Activated naive CD4-positive, alpha-beta T cell treated with anti-CD3 and anti-CD28 coated beads for 36 hours (primary cell): ENCODE data around the gene HSF2BP. TPM values are rescaled to one million over a fixed set of nuclear protein-coding genes. Genes with fewer than 3 reads are reported as not detected.
A peak's percentile ranks its signal among the peaks of the same experiment; 100 is the strongest.
"Not testable (repeated sequence)": the region's sequence is repeated elsewhere in the genome, so short reads cannot be mapped to it uniquely, and the experiment has no call there.

Source experiments
- CTCF ChIA-PET: fragments of 350-600 bp; sonication (Branson Sonifier 250); formaldehyde crosslinking; loops from one replicate; lab custom pipeline; 2021; ENCODE audit warnings: antibody characterized with exemption; lab: Charles Lee
- DNase-seq: peaks from one replicate; pipeline ENCODE4 v3.0.0-alpha.2; 2020
- H3K27ac Mint-ChIP-seq: one replicate; pipeline ENCODE4 v1.8.0; 2021; ENCODE audit warnings: mild to moderate bottlenecking, mixed read lengths
- H3K27me3 Mint-ChIP-seq: one replicate; pipeline ENCODE4 v1.8.0; 2021; ENCODE audit warnings: low read depth, mixed read lengths
- H3K36me3 Mint-ChIP-seq: one replicate; pipeline ENCODE4 v1.8.0; 2021; ENCODE audit warnings: low read depth, mixed read lengths
- H3K4me1 Mint-ChIP-seq: one replicate; pipeline ENCODE4 v1.8.0; 2021; ENCODE audit warnings: low read depth, mixed read lengths
- H3K4me3 Mint-ChIP-seq: one replicate; pipeline ENCODE4 v1.8.0; 2021; ENCODE audit warnings: mild to moderate bottlenecking, moderate library complexity, mixed read lengths
- H3K9me3 Mint-ChIP-seq: one replicate; pipeline ENCODE4 v1.8.0; 2021; ENCODE audit warnings: mixed read lengths
- intact Hi-C: fragments of 100-400 bp; cut with micrococcal nuclease; formaldehyde crosslinking; loops from one replicate; pipeline ENCODE4 v1.15.1; 2023
- total RNA-seq, 2 experiments: library from RNA; stranded (reverse); gene quantifications; one replicate each; pipeline ENCODE4 v1.2.3, GENCODE V29; 2021

Gene HSF2BP
- total RNA-seq, 2 experiments from 2014 or later: 1.3 to 2.1 TPM

DNA sequence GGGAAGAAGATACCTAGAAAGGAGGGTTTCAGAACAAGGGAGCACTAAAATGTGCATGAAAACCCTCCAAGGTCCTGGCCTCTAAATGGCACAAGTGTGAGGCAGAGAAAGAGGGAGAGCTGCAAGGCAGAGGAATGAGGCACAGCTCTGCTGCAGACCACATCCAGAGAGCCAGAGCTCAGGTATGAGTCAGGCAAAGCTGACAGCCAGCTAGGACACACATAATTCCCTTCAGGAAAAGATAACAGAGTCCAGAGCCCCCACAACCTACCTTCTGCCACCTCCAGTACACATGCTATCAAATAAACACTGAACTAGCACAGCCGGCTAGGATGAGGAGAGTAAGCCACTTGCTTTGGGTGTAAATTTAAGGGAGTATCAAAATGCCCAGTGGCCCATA lies 62.2 kb downstream of the HSF2BP start:
- DNase-seq: no peak
- Mint-ChIP-seq H3K4me1 (peaks cover 4% of the 10 kb centered on the region), H3K27ac (no peak overlapping the region), H3K4me3 (no peak overlapping the region), H3K36me3 (no peaks in the 10 kb centered on the region), H3K27me3 (no peaks in the 10 kb centered on the region), H3K9me3 (no peaks in the 10 kb centered on the region)
- CTCF ChIA-PET: interaction anchor here (0.6 to 0.9 kb wide), 2 partner anchors 17 to 866 kb away, joined by 3 to 4 read pairs; no protein-coding TSS in a partner anchor
- intact Hi-C loops: no loop called here

- CTCF ChIA-PET: interaction anchor here (0.9 kb wide), 1 partner anchor 17 kb away, joined by 4 read pairs; no protein-coding TSS in a partner anchor
- peaks cover 1% of the 10 kb centered on the region for H3K4me1 Mint-ChIP-seq
- no peaks in the 10 kb centered on the region for H3K27me3 Mint-ChIP-seq
- no peak overlapping the region for H3K4me3 Mint-ChIP-seq
- H3K27ac Mint-ChIP-seq: no peak overlapping the region
- H3K36me3 Mint-ChIP-seq: no peaks in the 10 kb centered on the region
- H3K9me3 Mint-ChIP-seq: no peaks in the 10 kb centered on the region
- DNase-seq: no peak
- intact Hi-C loops: no loop called here
Observed at GRCh38 chr21:43596616-43597015, 62.7 kb downstream of the HSF2BP start.

GRCh38 chr21:43595769-43596168 lies 63.5 kb downstream of the HSF2BP start:
- not testable (repeated sequence) for H3K9me3 Mint-ChIP-seq, H3K27ac Mint-ChIP-seq
- CTCF ChIA-PET: interaction anchor here (0.7 kb wide), 1 partner anchor 11 kb away, joined by 4 read pairs; no protein-coding TSS in a partner anchor

DNA sequence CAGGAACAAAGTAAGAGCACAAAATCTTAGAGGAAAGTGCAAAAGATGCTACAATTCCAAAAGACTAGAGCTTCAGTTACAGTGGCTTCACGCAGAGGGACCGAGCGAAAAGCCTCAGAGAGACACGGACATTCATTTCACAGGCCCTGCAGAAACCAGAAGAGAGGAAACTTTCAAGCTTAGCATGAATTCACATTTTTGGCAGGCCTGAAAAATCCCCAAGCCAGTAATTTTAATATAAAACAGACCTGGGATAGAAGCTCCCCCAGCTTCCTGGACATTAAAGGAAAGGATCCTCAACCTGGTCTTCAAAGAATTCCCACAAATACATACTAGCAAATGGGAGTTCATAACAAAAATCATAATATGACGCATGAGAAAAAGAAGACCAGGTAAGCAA lies 66.2 kb downstream of the HSF2BP start:
- H3K36me3 Mint-ChIP-seq: no peaks in the 10 kb centered on the region
- H3K27me3 Mint-ChIP-seq: no peaks in the 10 kb centered on the region
- CTCF ChIA-PET: no interaction called here
- no peak overlapping the region for H3K27ac Mint-ChIP-seq
- H3K4me3 Mint-ChIP-seq: no peak overlapping the region
- H3K9me3 Mint-ChIP-seq: no peaks in the 10 kb centered on the region
- intact Hi-C loops: no loop called here
- H3K4me1 Mint-ChIP-seq: no peaks in the 10 kb centered on the region
- DNase-seq: no peak

More at GRCh38 chr21:43595769-43596168, 63.5 kb downstream of the HSF2BP start:
- H3K4me1 Mint-ChIP-seq, H3K36me3 Mint-ChIP-seq, intact Hi-C loops, H3K4me3 Mint-ChIP-seq, H3K27me3 Mint-ChIP-seq, DNase-seq: not testable (repeated sequence)

DNA sequence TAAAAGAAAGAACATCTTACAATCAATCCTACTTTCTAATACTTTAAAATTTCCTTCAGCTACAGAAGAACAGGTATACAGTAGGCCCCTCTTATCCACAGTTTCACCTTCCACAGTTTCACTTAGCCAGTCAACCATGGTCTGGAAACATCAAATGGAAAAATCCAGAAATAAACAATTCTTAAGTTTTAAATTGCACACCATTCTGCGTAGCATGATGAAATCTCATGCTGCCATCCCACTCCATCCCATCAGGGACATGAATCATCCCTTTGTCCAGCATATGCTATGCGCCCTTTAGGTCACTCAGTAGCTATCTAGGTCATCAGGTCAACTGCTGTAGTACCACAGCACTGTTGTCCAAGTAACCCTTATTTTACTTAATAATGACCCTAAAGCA lies 67.7 kb downstream of the HSF2BP start:
- no peak overlapping the region for H3K27ac Mint-ChIP-seq
- H3K27me3 Mint-ChIP-seq: no peaks in the 10 kb centered on the region
- no peak overlapping the region for H3K4me3 Mint-ChIP-seq
- DNase-seq: no peak
- no peaks in the 10 kb centered on the region for H3K4me1 Mint-ChIP-seq
- H3K9me3 Mint-ChIP-seq: no peaks in the 10 kb centered on the region
- intact Hi-C loops: no loop called here
- CTCF ChIA-PET: interaction anchor here (1.1 kb wide), 1 partner anchor 54 kb away, joined by 4 read pairs; no protein-coding TSS in a partner anchor
- H3K36me3 Mint-ChIP-seq: no peaks in the 10 kb centered on the region

GRCh38 chr21:43590194-43590593 lies 69.1 kb downstream of the HSF2BP start:
- Mint-ChIP-seq H3K36me3 (no peaks in the 10 kb centered on the region), H3K4me1 (peaks cover 6% of the 10 kb centered on the region), H3K27ac (no peak overlapping the region), H3K4me3 (no peak overlapping the region), H3K9me3 (no peaks in the 10 kb centered on the region), H3K27me3 (no peaks in the 10 kb centered on the region)
- no peak for DNase-seq
- CTCF ChIA-PET: no interaction called here
- intact Hi-C loops: no loop called here

DNA sequence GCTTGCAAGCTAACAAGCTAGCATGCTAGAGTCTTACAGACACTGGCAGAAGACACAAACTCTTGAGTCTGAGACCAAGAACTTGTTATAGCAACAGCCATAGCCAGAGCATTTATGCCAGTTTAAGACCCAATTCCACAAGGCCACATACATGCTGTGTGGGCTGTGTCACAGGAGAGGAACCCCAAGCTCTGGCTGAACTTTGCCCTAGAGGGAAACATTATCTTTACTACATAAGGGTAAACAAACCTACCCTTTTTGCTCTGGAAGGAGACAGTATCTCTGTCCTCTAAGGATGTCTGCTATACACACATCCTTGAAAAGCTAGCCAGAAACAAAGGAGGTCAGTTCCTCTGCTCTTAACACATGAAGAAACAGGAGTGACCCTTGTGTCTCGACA lies 70.3 kb downstream of the HSF2BP start:
- Mint-ChIP-seq H3K27me3 (no peaks in the 10 kb centered on the region), H3K36me3 (no peaks in the 10 kb centered on the region), H3K4me1 (peaks cover 6% of the 10 kb centered on the region), H3K4me3 (no peak overlapping the region), H3K9me3 (no peaks in the 10 kb centered on the region), H3K27ac (no peak overlapping the region)
- CTCF ChIA-PET: interaction anchor here (0.8 kb wide), 1 partner anchor 57 kb away, joined by 3 read pairs; no protein-coding TSS in a partner anchor
- intact Hi-C loops: no loop called here
- DNase-seq: no peak

GRCh38 chr21:43585924-43586413 lies 73.3 kb downstream of the HSF2BP start:
- Mint-ChIP-seq H3K4me1 (peaks cover 6% of the 10 kb centered on the region), H3K27ac (peak overlapping the region; percentile 30), H3K27me3 (no peaks in the 10 kb centered on the region), H3K4me3 (no peak overlapping the region), H3K9me3 (no peaks in the 10 kb centered on the region), H3K36me3 (no peaks in the 10 kb centered on the region)
- DNase-seq: no peak
- CTCF ChIA-PET: no interaction called here
- intact Hi-C loops: no loop called here

- peaks cover 6% of the 10 kb centered on the region for H3K4me1 Mint-ChIP-seq
- intact Hi-C loops: no loop called here
- no peak overlapping the region for H3K4me3 Mint-ChIP-seq
- H3K9me3 Mint-ChIP-seq: no peaks in the 10 kb centered on the region
- H3K36me3 Mint-ChIP-seq: no peaks in the 10 kb centered on the region
- CTCF ChIA-PET: no interaction called here
- DNase-seq: no peak
- no peaks in the 10 kb centered on the region for H3K27me3 Mint-ChIP-seq
- peak overlapping the region; percentile 30 for H3K27ac Mint-ChIP-seq
Observed at GRCh38 chr21:43585514-43585913, 73.8 kb downstream of the HSF2BP start.

DNA sequence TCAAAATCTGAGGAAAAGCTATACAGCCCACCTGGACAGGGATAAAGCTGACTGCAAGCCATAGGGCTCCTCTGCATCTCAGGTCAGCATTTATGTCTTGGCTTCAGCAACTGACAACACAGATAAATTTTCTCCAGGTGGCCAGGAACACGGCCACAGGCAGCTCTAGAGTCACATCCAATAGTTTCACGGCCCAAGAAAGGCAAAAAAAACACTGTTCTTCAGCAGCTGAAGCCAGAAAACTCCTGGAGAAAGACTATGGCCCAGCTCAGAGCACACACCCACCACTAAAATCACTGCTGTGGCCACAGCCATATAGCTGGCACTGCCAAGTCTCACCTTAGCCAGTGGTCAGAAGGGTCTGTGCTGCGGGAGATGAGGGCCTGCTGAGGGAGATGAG lies 77.8 kb downstream of the HSF2BP start:
- Mint-ChIP-seq H3K27me3 (no peaks in the 10 kb centered on the region), H3K27ac (no peak overlapping the region), H3K4me3 (no peak overlapping the region), H3K4me1 (peaks cover 6% of the 10 kb centered on the region), H3K36me3 (no peaks in the 10 kb centered on the region), H3K9me3 (no peaks in the 10 kb centered on the region)
- CTCF ChIA-PET: no interaction called here
- no peak for DNase-seq
- intact Hi-C loops: no loop called here

GRCh38 chr21:43578677-43579303 lies 80.5 kb downstream of the HSF2BP start:
- intact Hi-C loops: no loop called here
- H3K9me3 Mint-ChIP-seq: no peaks in the 10 kb centered on the region
- CTCF ChIA-PET: no interaction called here
- H3K4me3 Mint-ChIP-seq: no peak overlapping the region
- no peaks in the 10 kb centered on the region for H3K27me3 Mint-ChIP-seq
- no peaks in the 10 kb centered on the region for H3K4me1 Mint-ChIP-seq
- no peaks in the 10 kb centered on the region for H3K36me3 Mint-ChIP-seq
- no peak for DNase-seq
- no peak overlapping the region for H3K27ac Mint-ChIP-seq

GRCh38 chr21:43575473-43575844 lies 83.8 kb downstream of the HSF2BP start:
- Mint-ChIP-seq H3K9me3 (no peaks in the 10 kb centered on the region), H3K36me3 (no peaks in the 10 kb centered on the region), H3K4me1 (no peaks in the 10 kb centered on the region), H3K27me3 (no peaks in the 10 kb centered on the region), H3K4me3 (no peak overlapping the region), H3K27ac (no peak overlapping the region)
- CTCF ChIA-PET: no interaction called here
- intact Hi-C loops: no loop called here
- DNase-seq: no peak
